Urothelium cell line (cell line): Measurements from ENCODE around the gene PLGRKT.
A peak's percentile ranks its signal among the peaks of the same experiment; 100 is the strongest.
"Not testable (repeated sequence)": the region's sequence is repeated elsewhere in the genome, so short reads cannot be mapped to it uniquely, and the experiment has no call there.

ENCODE experiments used
- DNase-seq: peaks from one replicate; pipeline ENCODE4 v3.0.0; 2011; ENCODE audit warnings: low spot score, mixed read lengths
- FAIRE-seq: peaks from 2 replicates; lab custom pipeline; 2011; peaks lifted over from hg19 to GRCh38; lab: Jason Lieb, UNC

Gene PLGRKT

DNA sequence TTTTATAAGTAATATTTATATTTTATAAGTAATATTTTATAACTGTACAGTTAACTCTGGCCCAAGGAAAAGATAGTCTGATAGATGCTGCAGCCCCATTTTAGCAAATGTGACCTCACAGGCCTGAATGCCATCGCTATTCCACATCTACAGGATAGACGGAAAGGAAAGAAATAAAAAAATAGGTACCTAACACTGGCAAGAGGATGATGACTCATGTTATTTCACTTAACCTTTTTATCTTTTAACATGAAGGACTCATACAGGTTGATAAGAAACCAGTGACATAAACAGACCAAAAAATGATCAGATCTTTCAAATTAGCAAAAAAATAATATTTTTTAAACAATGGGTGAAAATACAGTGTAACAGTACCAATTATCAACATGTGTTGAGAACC, 15.3 kb upstream of the PLGRKT start:
- no peak for DNase-seq
- FAIRE-seq, result no peak

DNA sequence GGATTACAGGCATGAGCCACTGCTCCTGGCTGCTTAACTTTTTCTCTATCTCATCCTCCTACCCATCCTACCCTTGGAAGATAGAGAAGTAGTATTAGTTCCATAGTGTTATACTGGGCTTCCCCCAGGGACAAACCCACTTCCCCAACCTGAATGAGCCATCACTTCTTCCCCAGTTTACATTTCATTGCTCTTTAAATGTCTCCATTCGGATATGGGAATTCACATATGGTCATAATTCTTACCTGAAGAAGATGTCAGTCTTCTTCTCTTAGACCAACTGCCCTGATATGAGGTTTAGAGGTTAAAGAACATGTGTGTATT, 14.5 kb upstream of the PLGRKT start:
- DNase-seq (no peak), FAIRE-seq (no peak)

DNA sequence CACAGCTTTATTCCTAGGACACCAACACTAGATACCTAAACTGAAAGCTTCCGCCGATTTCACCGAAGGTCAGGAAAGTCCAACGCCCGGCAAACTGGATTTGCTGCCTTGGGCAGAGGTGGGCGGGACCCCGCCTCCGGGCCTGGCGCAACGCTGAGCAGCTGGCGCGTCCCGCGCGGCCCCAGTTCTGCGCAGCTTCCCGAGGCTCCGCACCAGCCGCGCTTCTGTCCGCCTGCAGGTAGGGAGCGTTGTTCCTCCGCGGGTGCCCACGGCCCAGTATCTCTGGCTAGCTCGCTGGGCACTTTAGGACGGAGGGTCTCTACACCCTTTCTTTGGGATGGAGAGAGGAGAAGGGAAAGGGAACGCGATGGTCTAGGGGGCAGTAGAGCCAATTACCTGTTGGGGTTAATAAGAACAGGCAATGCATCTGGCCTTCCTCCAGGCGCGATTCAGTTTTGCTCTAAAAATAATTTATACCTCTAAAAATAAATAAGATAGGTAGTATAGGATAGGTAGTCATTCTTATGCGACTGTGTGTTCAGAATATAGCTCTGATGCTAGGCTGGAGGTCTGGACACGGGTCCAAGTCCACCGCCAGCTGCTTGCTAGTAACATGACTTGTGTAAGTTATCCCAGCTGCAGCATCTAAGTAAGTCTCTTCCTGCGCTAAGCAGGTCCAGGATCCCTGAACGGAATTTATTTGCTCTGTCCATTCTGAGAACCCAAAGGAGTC, 12.8 kb upstream of the PLGRKT start, which contains the start of gene CD274:
TSS of gene CD274 (plus strand) at position 184 of the 733 bp plus-strand sequence. CDS start 5,572 bp downstream, outside the sequence.
- DNase-seq (peak; percentile 80), FAIRE-seq (no peak)

DNA sequence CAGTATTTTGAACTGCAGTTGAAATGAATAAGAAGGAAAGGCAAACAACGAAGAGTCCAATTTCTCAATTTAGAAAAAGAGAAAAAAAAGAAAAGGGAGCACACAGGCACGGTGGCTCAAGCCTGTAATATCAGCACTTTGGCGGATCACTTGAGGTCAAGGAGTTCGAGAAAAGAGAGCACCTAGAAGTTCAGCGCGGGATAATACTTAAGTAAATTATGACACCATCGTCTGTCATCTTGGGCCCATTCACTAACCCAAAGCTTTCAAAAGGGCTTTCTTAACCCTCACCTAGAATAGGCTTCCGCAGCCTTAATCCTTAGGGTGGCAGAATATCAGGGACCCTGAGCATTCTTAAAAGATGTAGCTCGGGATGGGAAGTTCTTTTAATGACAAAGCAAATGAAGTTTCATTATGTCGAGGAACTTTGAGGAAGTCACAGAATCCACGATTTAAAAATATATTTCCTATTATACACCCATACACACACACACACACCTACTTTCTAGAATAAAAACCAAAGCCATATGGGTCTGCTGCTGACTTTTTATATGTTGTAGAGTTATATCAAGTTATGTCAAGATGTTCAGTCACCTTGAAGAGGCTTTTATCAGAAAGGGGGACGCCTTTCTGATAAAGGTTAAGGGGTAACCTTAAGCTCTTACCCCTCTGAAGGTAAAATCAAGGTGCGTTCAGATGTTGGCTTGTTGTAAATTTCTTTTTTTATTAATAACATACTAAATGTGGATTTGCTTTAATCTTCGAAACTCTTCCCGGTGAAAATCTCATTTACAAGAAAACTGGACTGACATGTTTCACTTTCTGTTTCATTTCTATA, 12.0 kb upstream of the PLGRKT start:
- FAIRE-seq, result no peak

DNA sequence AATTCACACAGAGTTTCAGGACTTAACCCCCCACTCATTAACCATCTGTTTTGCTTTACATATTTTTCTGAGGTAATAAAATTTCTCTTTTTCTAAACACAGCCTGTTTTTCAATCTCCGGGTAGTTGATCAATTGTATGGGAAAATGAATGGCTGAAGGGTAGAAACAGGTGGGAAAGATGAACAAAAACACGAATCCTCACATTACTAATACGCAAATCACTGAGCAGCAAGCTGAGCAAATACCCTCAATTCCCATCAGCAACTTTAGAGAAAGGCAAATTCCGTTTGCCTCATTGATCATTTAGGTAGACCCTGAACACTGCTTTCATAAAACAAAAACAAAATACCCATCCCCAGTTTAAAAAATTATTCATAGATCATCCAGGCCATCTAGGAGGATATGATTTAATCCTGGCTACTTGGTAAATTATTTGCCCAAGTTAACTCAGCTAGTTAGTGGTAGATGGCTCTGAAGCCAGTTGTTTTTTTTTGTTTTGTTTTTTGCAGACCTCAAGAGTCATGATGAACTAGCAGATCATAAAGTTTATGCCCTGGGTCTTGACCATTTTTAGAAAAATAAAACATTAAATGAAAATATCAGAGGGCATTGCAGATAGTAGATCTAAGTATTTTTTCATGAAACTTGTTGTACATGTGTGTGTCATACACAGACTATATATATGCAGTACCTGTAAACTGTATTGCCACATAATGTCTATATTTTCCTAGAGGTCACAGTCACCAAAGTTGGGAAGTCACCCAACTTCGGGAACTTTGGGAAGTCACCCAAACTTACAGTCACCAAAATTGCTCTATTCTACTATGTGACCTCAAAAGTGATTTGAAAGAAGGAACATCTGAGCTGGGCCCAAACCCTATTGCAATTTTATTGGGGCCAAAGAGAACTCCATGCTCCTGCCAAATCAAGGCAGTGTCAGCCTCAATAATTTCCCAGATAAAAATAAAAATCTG, 11.0 kb upstream of the PLGRKT start:
- DNase-seq, result no peak
- FAIRE-seq, result no peak

More for the DNA sequence above, 12.0 kb upstream of the PLGRKT start:
- no peak for DNase-seq

DNA sequence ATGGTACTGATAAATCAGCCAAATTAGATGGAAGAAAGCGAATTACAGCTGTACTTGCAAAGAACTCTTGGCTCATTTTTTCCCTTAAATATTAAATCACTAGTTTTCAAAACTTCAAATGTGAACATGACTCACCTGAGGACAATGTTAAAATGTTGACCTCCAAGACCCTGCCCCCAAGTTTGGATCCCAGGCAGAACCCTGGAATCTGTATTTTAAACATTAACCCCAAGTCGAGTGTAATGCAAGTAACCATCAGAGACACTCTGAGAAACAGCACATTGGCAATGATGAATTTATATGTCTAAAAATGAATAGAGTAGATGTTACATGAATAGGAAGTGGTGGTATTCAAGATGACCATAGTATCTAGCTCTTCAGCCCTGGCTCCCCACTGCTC, 10.3 kb upstream of the PLGRKT start:
- no peak for FAIRE-seq
- no peak for DNase-seq

DNA sequence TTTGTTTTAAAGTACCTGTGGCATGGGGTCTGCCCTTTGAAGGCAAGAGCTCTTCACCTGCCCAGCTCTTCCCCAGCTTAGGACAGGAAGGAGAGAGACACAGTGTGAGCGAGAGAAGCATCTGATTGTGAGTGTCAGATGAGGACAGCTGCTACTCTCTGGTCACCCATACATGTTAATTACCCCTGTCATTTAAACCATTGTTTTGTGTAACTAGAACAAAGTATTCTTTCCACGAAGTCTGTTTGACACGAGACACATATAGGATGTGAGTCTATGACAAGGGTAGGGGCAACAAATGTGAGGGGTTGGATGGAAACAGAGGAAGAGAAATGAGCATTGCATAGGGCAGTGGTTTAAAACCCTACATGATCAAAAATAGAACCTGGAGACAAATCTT, 9.6 kb upstream of the PLGRKT start:
- DNase-seq, result no peak
- no peak for FAIRE-seq

DNA sequence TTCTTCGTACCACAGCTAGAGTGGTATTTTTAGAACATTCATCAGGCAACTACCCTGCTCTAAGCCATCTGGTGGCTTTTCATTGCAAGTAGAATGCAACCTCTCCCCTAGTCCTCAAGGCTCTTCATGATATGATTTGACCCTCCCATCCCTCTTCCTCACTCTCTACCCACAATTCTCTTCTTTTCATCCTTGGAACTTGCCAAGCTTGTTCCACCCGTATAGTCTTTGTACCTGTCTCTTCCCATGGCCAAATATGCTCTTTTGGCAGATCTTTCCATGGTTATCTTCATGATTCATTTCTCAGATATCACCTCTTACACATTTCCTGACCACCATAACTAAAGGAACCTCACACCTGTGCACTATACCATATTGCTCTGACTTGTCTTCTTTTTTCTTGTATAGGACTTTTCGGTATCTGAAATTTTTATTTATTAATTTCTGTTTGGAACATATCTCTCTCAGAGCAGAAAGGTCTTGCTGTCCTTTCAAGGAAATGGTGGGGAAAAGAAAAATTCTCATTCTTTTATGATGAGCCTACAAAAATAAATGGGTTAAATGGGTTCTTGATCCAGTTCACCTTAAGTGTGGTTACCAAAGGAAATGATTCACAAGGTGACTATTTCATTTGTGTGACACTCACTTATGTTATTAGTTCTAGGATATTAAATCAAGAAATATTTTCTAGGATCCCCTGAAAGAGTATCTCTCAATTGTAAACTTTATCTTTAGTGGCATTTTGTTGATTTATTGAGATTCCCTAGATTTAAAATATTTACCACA, 8.9 kb upstream of the PLGRKT start:
- FAIRE-seq, result no peak
- no peak for DNase-seq

DNA sequence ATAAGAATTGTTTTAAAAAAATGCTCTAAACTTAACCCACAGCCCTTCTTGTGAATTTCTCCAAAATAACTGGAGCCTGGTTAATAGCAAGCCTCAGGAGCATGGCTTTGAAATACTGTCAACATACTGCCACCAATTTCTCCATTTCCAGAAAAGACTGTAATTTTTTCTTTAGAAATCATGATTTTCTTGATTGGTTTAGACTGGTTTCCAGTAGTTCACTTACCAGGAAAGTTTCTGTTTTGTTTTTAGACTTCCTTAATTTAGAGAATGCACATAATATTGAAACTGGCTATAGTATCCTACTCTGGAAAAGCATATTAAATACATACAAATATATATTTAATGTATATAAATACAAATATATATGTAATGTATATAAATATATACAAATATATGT, 8.2 kb upstream of the PLGRKT start:
- no peak for DNase-seq
- no peak for FAIRE-seq

DNA sequence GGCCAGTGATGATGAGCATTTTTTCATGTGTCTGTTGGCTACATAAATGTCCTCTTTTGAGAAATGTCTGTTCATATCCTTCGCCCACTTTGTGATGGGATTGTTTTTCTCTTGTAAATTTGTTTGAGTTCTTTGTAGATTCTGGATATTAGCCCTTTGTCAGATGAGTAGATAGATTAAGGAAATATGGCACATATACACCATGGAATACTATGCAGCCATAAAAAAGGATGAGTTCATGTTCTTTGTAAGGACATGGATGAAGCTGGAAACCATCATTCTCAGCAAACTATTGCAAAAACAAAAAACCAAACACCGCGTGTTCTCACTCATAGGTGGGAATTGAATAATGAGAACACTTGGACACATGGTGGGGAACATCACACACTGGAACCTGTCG, 7.4 kb upstream of the PLGRKT start:
- not testable (repeated sequence) for FAIRE-seq

DNA sequence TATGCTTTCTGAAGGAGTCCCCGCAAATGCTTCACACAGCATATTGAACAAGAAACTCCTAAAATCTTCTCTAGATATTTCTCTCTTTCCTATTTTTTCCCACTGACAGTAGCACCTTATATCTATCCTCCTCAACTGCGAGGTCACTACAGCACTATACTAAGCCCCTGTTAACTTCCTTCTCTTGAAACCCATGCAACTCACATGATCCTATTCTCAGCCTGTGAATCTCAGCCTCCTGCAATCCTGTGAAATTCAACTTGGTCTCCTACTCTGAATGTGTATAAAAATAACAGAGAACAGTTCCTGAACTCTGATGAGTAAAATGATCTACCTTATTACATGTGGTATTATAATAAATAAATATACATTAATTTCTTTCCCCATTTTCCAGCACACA, 6.1 kb upstream of the PLGRKT start:
- DNase-seq (no peak), FAIRE-seq (no peak)

More for the DNA sequence above, 7.4 kb upstream of the PLGRKT start:
- DNase-seq, result not testable (repeated sequence)

DNA sequence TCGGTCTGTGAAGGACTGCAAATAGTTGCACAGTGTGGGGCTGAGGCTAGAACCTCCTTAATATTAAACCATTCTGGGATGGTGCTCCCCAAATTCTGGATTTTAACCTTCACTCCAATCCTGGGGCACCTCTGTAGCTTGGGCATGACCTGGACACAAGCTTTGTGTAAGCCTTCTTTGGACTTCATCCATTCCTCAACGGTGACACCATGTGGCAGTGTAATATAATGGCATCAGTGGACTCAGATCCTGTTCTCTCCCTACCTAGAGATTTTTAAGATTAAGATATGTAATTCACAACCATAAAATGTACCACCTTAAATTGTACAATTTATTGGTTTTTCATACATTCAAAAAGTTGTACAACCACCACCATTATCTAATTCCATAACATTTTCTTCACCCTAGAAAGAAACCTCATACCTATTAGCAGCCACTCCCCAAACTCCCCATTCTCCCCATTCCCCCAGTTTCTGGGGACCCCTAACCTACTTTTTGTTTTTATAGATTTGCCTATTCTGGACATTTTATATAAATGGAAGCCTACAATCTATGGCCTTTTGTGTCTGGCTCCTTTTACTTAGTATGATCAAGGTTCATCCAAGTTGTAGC, 4.8 kb upstream of the PLGRKT start:
- peak; percentile 27 for DNase-seq

DNA sequence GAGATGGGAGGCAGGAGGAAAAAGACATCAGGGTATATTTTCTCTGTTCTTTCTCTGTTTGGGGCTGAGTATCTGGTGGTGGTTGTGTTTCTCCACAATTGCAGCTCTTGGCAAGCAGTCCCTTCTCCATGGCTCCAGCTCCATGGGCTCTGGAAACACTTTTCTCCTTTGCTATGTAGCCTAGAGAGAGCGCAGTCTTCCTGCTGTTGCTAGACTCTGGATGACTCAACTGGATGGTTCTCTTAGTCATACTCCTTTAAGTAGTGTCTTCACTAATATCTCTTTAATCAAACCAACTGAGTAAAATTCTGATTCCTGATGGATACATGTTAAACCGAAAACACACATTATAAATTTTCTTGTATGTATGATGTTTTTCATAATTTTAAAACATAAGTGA, 3.3 kb upstream of the PLGRKT start:
- DNase-seq (peak; percentile 6), FAIRE-seq (no peak)

More for the DNA sequence above, 4.8 kb upstream of the PLGRKT start:
- no peak for FAIRE-seq

DNA sequence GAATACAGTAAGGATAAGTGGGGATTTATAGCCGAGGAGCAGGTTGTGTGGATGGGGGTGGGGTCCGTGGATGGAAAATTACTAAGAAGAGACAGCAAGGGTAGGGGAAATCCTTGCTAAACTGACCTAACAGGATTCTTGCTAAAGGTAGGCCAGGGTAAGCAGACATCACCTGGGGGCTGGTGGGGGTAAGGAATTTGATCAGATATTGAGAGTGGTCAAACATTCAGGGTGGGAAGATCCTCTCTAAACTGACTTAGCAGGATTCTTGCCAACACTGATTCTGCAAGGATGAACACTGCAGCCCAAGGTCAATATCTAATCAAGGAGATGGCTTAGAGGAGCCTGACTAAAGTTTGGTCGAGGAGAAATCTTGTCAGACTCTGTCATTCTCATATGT, 2.7 kb upstream of the PLGRKT start:
- no peak for FAIRE-seq
- DNase-seq, result no peak

DNA sequence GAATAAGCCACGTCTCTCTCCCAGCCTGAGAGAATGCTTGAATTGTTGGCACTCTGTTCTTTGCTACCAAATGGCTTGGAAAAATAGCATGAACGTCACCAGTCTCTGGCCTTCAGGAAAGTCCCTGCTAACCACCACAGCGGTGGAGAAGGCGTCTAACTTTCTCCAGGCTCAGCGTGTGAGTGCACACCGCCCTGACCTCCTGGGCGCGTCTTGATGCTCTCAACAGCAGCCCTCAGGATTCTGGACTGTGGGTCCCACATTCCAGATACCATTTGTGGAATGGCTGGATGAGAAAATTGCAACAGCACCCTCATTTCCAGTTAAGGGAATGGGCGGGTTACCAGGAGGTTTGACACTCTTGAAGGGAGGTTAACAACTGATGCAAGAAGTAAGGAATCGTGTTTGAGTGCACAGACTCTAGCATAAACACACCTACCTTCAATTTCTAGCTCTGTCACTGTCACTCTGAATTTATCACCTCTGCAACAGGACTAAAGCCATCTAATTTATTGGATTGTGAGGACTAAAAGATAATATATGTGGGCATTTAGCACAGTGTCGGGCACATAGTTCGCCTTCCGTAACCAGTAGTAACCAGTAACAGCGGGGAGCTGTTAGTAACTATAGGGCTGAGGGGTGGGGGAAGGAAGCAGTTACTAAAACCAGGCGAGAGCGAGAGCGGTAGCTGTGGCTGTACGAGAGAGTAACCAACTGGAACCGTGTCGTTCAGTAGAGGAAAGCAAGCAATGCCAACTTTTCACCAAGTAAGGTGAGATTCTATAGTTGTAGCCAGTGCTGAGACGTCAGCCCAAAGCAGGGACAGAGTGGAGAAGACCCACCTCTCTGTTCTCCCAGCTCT, 807 bp upstream of the PLGRKT start:
- peak; percentile 14 for DNase-seq
- no peak for FAIRE-seq

DNA sequence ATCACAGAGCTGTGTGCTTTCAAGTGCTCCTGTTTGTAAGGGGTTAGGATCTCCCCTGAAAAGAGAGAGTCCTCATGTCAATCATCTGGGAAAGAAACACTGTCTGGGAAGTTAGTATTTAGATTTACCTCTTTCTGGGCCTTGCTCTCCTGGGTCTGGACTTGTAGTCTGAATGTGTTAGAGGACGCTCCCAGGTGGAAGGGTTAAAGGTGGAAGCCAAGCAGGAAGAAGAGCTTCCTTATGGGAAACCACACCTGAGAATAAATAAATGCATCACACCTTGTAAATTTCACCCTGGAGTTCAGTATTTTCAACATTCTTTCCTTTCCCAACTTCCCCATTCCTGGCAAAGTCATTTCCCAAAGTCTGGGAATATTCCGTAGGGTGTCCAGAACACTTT, 1.3 kb downstream of the PLGRKT start:
- FAIRE-seq, result no peak
- DNase-seq, result no peak

DNA sequence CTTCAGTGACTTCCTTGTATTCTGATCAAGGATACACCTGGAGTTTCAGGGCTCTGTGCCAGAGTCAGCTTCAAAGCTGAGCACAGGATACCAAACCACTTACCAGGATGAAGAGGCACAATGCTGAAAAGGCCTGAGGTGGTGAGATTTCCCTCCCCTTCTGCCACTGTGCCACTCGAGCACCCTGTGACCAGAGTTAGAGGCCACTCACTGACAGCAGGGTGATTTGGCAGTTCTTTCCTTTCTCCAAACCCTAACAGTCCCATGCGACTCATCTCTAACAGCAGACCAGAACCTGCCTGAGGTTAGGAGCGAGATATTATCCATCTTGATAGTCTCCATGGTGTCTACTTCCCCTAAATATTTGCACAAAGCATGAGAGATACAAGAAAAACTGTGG, 1.8 kb downstream of the PLGRKT start:
- DNase-seq, result no peak

DNA sequence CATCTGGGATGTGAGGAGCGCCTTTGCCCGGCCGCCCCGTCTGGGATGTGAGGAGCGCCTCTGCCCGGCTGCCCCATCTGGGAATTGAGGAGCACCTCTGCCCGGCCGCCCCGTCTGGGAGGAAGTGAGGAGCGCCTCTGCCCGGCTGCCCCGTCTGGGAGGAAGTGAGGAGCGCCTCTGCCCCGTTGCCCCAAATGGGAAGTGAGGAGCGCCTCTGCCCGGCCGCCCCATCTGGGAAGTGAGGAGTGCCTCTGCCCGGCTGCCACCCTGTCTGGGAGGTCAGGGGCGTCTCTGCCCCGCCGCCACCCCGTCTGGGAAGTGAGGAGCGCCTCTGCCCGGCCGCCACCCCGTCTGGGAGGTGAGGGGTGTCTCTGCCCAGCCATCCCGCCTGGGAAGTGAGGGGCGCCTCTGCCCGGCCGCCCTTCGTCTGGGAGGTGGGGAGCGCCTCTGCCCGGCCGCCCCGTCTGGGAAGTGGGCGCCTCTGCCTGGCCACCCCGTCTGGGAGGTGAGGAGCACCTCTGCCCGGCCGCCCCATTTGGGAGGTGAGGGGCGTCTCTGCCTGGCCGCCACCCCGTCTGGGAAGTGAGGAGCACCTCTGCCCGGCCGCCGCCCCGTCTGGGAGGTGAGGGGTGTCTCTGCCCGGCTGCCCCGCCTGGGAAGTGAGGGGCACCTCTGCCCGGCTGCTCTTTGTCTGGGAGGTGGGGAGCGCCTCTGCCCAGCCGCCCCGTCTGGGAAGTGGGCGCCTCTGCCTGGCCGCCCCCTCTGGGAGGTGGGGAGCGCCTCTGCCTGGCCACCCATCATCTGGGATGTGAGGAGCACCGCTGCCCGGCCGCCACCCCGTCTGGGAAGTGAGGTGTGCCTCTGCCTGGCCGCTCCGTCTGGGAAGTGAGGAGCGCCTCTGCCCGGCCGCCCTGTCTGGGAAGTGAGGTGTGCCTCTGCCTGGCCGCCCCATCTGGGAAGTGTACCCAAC, 3.6 kb downstream of the PLGRKT start:
- not testable (repeated sequence) for FAIRE-seq, DNase-seq

More for the DNA sequence above, 1.8 kb downstream of the PLGRKT start:
- FAIRE-seq, result no peak
